CD14-positive monocyte (primary cell): ENCODE measurements around the gene BHLHA9. TPM values are rescaled to one million over a fixed set of nuclear protein-coding genes. Genes with fewer than 3 reads are reported as not detected.
"Not testable (repeated sequence)": the region's sequence is repeated elsewhere in the genome, so short reads cannot be mapped to it uniquely, and the experiment has no call there.

Experiments used
- DNase-seq, 3 donors: peaks; one replicate each; pipeline ENCODE4 v3.0.0-alpha.2; 2011 to 2022
- H2AFZ ChIP-seq: 2 replicates; pipeline ENCODE4 v1.6.0; 2012; ENCODE audit warnings: mild to moderate bottlenecking, low read depth, low read length, inconsistent platforms; ENCODE audit not compliant: insufficient read depth, poor library complexity, severe bottlenecking
- H3K27ac ChIP-seq, 2 donors: 1 replicate in 1 of 2; 2 replicates in 1 of 2; pipeline ENCODE4 v1.5.1; 2012 to 2013; ENCODE audit warnings: low read length in 2 of 2, control low read depth in 1 of 2, inconsistent platforms in 1 of 2, low read depth in 1 of 2, mild to moderate bottlenecking in 1 of 2
- H3K27me3 ChIP-seq, 2 donors: one replicate each; pipeline versions ENCODE4 v1.6.0 to v1.6.1; 2011 to 2013; ENCODE audit warnings: low read length in 2 of 2; ENCODE audit not compliant: control insufficient read depth in 2 of 2, insufficient read depth in 2 of 2
- H3K36me3 ChIP-seq, 2 donors: replicated peaks in 1 of 2; 1 replicate in 1 of 2; 2 replicates in 1 of 2; pipeline versions ENCODE4 v1.5.1 to v1.6.1; 2012 to 2013; ENCODE audit warnings: low read length in 2 of 2, control low read depth in 1 of 2, inconsistent platforms in 1 of 2, mild to moderate bottlenecking in 1 of 2; ENCODE audit not compliant: insufficient read depth in 2 of 2, control insufficient read depth in 1 of 2
- H3K4me1 ChIP-seq, 2 donors: 1 replicate in 1 of 2; 2 replicates in 1 of 2; pipeline versions ENCODE4 v1.5.1 to v1.6.1; 2012 to 2013; ENCODE audit warnings: low read length in 2 of 2, control low read depth in 1 of 2, inconsistent platforms in 1 of 2, mild to moderate bottlenecking in 1 of 2, moderate library complexity in 1 of 2; ENCODE audit not compliant: insufficient read depth in 2 of 2, control insufficient read depth in 1 of 2
- H3K4me2 ChIP-seq: replicated peaks from 2 replicates; pipeline ENCODE3; 2012; ENCODE audit warnings: low read length, moderate library complexity, mild to moderate bottlenecking; ENCODE audit not compliant: poor library complexity, severe bottlenecking; ENCODE audit errors: extremely low read depth
- H3K4me3 ChIP-seq, 3 experiments: fragments of 200-600 bp in 1 of 3; sonication (generic) in 1 of 3; replicated peaks in 1 of 3; 1 replicate in 2 of 3; 2 replicates in 1 of 3; pipeline ENCODE4 v1.5.1; 2011 to 2013; ENCODE audit warnings: low read length in 3 of 3, mild to moderate bottlenecking in 3 of 3, control low read depth in 2 of 3, low read depth in 2 of 3, inconsistent platforms in 1 of 3, moderate library complexity in 1 of 3
- H3K79me2 ChIP-seq: 2 replicates; pipeline ENCODE4 v1.6.0; 2012; ENCODE audit warnings: mild to moderate bottlenecking, control low read depth, inconsistent platforms, low read length, moderate library complexity; ENCODE audit not compliant: insufficient read depth
- H3K9ac ChIP-seq: 2 replicates; pipeline ENCODE4 v1.6.0; 2017; ENCODE audit warnings: low read length, mild to moderate bottlenecking; ENCODE audit not compliant: insufficient read depth, poor library complexity, severe bottlenecking
- H3K9me3 ChIP-seq, 2 donors: replicated peaks in 1 of 2; 1 replicate in 1 of 2; 2 replicates in 1 of 2; pipeline versions ENCODE4 v1.5.1 to v1.6.1; 2012 to 2013; ENCODE audit warnings: low read length in 2 of 2, control low read depth in 1 of 2; ENCODE audit not compliant: control insufficient read depth in 1 of 2, insufficient read depth in 1 of 2
- H4K20me1 ChIP-seq: 2 replicates; pipeline ENCODE4 v1.6.0; 2012; ENCODE audit warnings: mild to moderate bottlenecking, low read length, control low read depth, moderate library complexity; ENCODE audit not compliant: insufficient read depth
- H3K27ac Mint-ChIP-seq, 7 donors: one replicate each; pipeline ENCODE4 v1.8.0; 2020; ENCODE audit warnings: mild to moderate bottlenecking in 7 of 7, mixed read lengths in 7 of 7, moderate library complexity in 6 of 7, inconsistent platforms in 2 of 7
- H3K27me3 Mint-ChIP-seq, 3 donors: one replicate each; pipeline ENCODE4 v1.8.0; 2021 to 2022; ENCODE audit warnings: low read depth in 3 of 3, mild to moderate bottlenecking in 3 of 3, mixed read lengths in 3 of 3, moderate library complexity in 3 of 3, inconsistent platforms in 1 of 3
- H3K36me3 Mint-ChIP-seq, 2 donors: one replicate each; pipeline ENCODE4 v1.8.0; 2020; ENCODE audit warnings: mixed read lengths in 2 of 2, inconsistent platforms in 1 of 2, mild to moderate bottlenecking in 1 of 2
- H3K4me1 Mint-ChIP-seq: one replicate; pipeline ENCODE4 v1.8.0; 2020; ENCODE audit warnings: mild to moderate bottlenecking, mixed read lengths
- H3K4me3 Mint-ChIP-seq, 2 donors: one replicate each; pipeline ENCODE4 v1.8.0; 2020; ENCODE audit warnings: mild to moderate bottlenecking in 2 of 2, mixed read lengths in 2 of 2, moderate library complexity in 1 of 2
- H3K9me3 Mint-ChIP-seq, 7 donors: one replicate each; pipeline ENCODE4 v1.8.0; 2020 to 2022; ENCODE audit warnings: mixed read lengths in 7 of 7, mild to moderate bottlenecking in 6 of 7, moderate library complexity in 6 of 7, inconsistent platforms in 2 of 7
- WGBS: methylation state at CpG from one replicate; pipeline ENCODE4 v1.1.5; 2013; ENCODE audit warnings: missing lambda C conversion rate; ENCODE audit not compliant: insufficient coverage; 5-methylcytosine and 5-hydroxymethylcytosine counted together
- intact Hi-C, 2 donors: fragments of 100-400 bp; cut with micrococcal nuclease; formaldehyde crosslinking; loops; one replicate each; pipeline versions ENCODE4 v1.15.0 to v1.15.1; 2023
- polyA plus RNA-seq, 3 donors: library from polyadenylated mRNA; depleted of rRNA in 1 of 3; unstranded in 2 of 3; stranded (reverse) in 1 of 3; fragments of 300-500 nt in 2 of 3; fragments of >200 nt in 1 of 3; fragmentation: Illumina TruSeq in 2 of 3; gene quantifications; 1 replicate in 2 of 3; 2 replicates in 1 of 3; pipeline ENCODE4 v1.2.3, GENCODE V29; 2012 to 2021
- TF ChIP-seq, protein P1 (sequence below): fragments of 200-600 bp; IDR thresholded peaks from one replicate; pipeline ENCODE4 v1.8.0; 2022; ENCODE audit warnings: antibody characterized with exemption, mild to moderate bottlenecking

The BHLHA9 gene
- polyA plus RNA-seq, 3 donors, result not detected

DNA sequence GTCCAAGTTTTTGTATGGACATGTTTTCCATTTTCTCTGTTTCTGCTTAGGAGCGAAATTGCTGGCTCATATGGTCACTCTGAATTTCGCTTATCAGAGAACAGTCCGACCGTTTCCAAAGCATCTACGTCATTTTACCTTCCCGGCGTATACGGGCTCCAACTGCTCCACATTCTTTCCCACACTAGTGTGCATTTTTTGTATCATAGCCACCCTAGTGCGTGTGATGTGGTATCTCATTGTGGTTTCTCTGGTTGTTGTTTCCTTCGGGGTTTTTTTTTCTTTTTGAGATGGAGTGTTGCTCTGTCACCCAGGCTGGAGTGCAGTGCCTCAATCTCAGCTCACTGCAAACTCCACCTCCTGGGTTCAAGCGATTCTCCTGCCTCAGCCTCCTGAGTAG is 31.0 kb upstream of the BHLHA9 start:
- no peak overlapping the region for H2AFZ ChIP-seq
- no peak overlapping the region for H3K4me3 Mint-ChIP-seq
- DNase-seq, result no peak

DNA sequence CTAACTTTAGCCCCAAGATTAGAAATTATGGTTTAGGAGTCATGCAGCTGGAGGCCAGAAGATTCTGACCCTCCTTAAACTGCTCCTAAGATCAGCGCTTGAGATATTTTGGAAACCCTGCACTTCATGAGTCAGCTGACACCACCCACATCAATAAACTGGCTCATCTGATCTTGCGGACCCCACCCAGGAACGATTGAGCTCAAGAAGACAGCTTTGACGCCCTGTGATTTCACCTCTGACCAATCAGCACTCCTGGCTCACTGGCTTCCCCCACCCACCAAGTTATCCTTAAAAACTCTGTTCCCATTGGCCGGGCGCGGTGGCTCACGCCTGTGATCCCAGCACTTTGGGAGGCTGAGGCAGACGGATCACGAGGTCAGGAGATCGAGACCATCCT is 29.8 kb upstream of the BHLHA9 start:
- H3K27ac ChIP-seq, H3K9me3 ChIP-seq, H3K27ac Mint-ChIP-seq, H3K4me3 ChIP-seq, H3K27me3 ChIP-seq, H3K4me2 ChIP-seq, H3K79me2 ChIP-seq, intact Hi-C loops, H3K9ac ChIP-seq, DNase-seq, H3K36me3 Mint-ChIP-seq, H4K20me1 ChIP-seq, H3K4me1 Mint-ChIP-seq, H3K9me3 Mint-ChIP-seq, H3K36me3 ChIP-seq, H3K4me1 ChIP-seq, H2AFZ ChIP-seq: not testable (repeated sequence)
- 92% methylated on average over 8 of the region's 11 CpGs for WGBS
- H3K27me3 Mint-ChIP-seq, result peaks cover 7 to 25% (median 20%) of the 10 kb centered on the region in 3 donors
- peak overlapping the region in 1 of 2 donors; percentile 21 for H3K4me3 Mint-ChIP-seq

More for the DNA sequence above, 31.0 kb upstream of the BHLHA9 start:
- Mint-ChIP-seq H3K27me3 (peaks cover 7 to 25% (median 24%) of the 10 kb centered on the region in 3 donors), H3K27ac (no peak overlapping the region), H3K9me3 (no peaks in the 10 kb centered on the region), H3K4me1 (peaks cover 7% of the 10 kb centered on the region), H3K36me3 (no peaks in the 10 kb centered on the region)
- no peak overlapping the region for H3K4me2 ChIP-seq
- H3K9me3 ChIP-seq, result no peaks in the 10 kb centered on the region
- H3K9ac ChIP-seq, result no peak overlapping the region
- no peak overlapping the region for H3K4me3 ChIP-seq
- H3K36me3 ChIP-seq, result no peaks in the 10 kb centered on the region
- H4K20me1 ChIP-seq, result no peaks in the 10 kb centered on the region
- H3K27ac ChIP-seq, result no peak overlapping the region
- no peaks in the 10 kb centered on the region for H3K79me2 ChIP-seq
- TF ChIP-seq, protein P1, sequence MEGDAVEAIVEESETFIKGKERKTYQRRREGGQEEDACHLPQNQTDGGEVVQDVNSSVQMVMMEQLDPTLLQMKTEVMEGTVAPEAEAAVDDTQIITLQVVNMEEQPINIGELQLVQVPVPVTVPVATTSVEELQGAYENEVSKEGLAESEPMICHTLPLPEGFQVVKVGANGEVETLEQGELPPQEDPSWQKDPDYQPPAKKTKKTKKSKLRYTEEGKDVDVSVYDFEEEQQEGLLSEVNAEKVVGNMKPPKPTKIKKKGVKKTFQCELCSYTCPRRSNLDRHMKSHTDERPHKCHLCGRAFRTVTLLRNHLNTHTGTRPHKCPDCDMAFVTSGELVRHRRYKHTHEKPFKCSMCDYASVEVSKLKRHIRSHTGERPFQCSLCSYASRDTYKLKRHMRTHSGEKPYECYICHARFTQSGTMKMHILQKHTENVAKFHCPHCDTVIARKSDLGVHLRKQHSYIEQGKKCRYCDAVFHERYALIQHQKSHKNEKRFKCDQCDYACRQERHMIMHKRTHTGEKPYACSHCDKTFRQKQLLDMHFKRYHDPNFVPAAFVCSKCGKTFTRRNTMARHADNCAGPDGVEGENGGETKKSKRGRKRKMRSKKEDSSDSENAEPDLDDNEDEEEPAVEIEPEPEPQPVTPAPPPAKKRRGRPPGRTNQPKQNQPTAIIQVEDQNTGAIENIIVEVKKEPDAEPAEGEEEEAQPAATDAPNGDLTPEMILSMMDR, result no peak
- no peaks in the 10 kb centered on the region for H3K4me1 ChIP-seq
- H3K27me3 ChIP-seq, result no peaks in the 10 kb centered on the region
- WGBS, result 90% methylated on average over 5 of the region's 11 CpGs
- intact Hi-C loops, result no loop called here
